Measurements from ENCODE around the gene CRB2. TPM values are rescaled to one million over a fixed set of nuclear protein-coding genes. Genes with fewer than 3 reads are reported as not detected.
A peak's percentile ranks its signal among the peaks of the same experiment; 100 is the strongest.

Gene CRB2
- total RNA-seq, 2 donors from 2014 or later: 0.14 TPM; not detected in 1

DNA sequence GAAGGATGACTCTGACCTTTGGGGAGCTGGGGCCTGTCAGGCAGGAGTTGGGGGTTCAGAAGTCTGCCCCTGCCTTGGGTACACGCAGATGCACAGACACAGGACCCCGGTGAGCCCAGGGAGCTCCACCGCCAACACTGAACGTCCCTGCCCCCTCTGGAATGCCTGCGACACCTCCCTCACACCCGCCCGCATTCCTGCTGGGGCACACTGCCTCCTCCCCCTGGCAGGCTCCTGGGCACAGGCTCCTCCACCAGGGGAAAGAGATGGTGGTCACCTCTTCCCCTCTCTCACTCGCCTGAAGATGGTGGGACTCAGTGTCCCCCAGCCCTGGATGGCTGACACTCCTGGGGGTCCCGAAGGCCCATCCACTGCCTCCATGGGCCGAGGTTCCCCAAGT lies 12.0 kb downstream of the CRB2 start:
- ATAC-seq: no peak
- DNase-seq (ENCODE audit: low spot score in 2 of 2): no peak
- Mint-ChIP-seq H3K36me3 (no peaks in the 10 kb centered on the region), H3K9me3 (no peaks in the 10 kb centered on the region), H3K27ac (no peak overlapping the region)

DNA sequence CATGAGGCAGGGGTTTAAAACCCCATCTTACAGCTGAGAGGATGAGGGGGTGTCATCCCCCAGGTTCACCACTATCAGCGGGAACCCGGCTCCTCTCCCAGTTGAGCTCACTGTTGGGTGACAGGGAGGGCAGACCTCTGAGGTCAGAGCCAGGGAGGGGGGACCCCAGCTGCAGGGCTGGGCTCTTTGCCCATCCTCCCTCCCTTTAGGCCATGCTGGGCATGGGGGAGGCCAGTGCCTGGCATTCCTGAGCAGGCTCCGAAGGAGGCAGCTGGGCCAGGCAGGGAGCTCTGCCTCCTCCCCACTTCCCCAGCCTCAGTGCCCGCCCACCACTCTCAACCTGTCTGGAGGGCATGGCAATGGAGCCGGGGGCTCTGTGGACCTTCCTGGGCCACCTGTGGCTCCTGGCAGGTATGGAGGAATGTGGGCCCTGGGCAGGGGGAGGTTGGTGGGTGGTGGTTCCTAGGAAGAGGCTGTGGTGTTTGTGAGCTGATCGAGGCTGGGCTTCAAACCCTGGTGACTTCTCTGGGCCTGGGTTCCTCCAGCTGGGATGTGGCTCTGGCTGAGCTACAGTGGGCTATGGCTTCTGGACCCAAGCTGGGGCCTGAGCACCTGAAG lies 12.6 kb downstream of the CRB2 start:
- DNase-seq (ENCODE audit: low spot score in 2 of 2): no peak
- Mint-ChIP-seq H3K27ac (no peak overlapping the region), H3K36me3 (no peaks in the 10 kb centered on the region), H3K9me3 (no peaks in the 10 kb centered on the region)
- ATAC-seq: no peak

DNA sequence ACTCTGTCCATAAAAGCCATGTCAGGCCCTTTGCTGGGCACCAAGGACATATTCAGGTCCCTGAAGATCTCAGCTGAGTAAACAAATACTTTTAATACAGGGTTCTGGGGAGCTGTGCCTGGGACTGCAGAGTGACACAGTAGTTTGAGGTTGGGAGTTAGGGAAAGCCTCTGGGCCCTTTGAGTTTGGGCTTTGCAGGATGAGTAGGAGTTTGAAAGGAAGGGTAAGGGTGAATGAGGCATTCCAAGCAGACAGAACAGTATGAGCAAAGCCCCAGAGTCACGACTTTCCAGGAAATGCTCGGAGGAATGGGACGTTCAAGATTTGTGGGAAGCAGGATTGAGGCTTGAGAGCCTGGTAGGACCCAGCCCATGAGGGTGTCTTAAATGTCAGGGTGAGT lies 13.3 kb downstream of the CRB2 start:
- DNase-seq (ENCODE audit: low spot score in 2 of 2) (no peak), ATAC-seq (no peak)
- no peaks in the 10 kb centered on the region for H3K9me3 Mint-ChIP-seq
- H3K27ac Mint-ChIP-seq: no peak overlapping the region
- H3K36me3 Mint-ChIP-seq: no peaks in the 10 kb centered on the region

DNA sequence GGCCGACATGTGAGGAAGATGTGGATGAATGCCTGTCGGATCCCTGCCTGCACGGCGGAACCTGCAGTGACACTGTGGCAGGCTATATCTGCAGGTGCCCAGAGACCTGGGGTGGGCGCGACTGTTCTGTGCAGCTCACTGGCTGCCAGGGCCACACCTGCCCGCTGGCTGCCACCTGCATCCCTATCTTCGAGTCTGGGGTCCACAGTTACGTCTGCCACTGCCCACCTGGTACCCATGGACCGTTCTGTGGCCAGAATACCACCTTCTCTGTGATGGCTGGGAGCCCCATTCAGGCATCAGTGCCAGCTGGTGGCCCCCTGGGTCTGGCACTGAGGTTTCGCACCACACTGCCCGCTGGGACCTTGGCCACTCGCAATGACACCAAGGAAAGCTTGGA lies 14.1 kb downstream of the CRB2 start:
- no peak for ATAC-seq
- Mint-ChIP-seq H3K9me3 (no peaks in the 10 kb centered on the region), H3K36me3 (no peaks in the 10 kb centered on the region), H3K27ac (no peak overlapping the region)
- no peak for DNase-seq (ENCODE audit: low spot score in 2 of 2)

DNA sequence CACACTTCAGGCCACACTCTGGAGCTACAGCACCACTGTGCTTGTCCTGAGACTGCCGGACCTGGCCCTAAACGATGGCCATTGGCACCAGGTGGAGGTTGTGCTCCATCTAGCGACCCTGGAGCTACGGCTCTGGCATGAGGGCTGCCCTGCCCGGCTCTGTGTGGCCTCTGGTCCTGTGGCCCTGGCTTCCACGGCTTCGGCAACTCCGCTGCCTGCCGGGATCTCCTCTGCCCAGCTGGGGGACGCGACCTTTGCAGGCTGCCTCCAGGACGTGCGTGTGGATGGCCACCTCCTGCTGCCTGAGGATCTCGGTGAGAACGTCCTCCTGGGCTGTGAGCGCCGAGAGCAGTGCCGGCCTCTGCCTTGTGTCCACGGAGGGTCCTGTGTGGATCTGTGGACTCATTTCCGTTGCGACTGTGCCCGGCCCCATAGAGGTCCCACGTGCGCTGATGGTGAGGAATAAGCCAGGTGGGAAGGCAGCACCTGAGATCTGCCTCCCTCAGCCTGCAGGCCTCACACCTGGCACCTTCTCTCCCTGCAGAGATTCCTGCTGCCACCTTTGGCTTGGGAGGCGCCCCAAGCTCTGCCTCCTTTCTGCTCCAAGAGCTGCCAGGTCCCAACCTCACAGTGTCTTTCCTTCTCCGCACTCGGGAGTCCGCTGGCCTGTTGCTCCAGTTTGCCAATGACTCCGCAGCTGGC lies 14.7 kb downstream of the CRB2 start:
- Mint-ChIP-seq H3K36me3 (no peaks in the 10 kb centered on the region), H3K27ac (no peak overlapping the region), H3K9me3 (no peaks in the 10 kb centered on the region)
- ATAC-seq (no peak), DNase-seq (ENCODE audit: low spot score in 2 of 2) (no peak)

DNA sequence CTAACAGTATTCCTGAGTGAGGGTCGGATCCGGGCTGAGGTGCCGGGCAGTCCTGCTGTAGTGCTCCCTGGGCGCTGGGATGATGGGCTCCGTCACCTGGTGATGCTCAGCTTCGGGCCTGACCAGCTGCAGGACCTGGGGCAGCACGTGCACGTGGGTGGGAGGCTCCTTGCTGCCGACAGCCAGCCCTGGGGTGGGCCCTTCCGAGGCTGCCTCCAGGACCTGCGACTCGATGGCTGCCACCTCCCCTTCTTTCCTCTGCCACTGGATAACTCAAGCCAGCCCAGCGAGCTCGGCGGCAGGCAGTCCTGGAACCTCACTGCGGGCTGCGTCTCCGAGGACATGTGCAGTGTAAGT lies 15.2 kb downstream of the CRB2 start:
- no peak for DNase-seq (ENCODE audit: low spot score in 2 of 2)
- H3K27ac Mint-ChIP-seq: no peak overlapping the region
- ATAC-seq: no peak
- H3K36me3 Mint-ChIP-seq: no peaks in the 10 kb centered on the region
- no peaks in the 10 kb centered on the region for H3K9me3 Mint-ChIP-seq

DNA sequence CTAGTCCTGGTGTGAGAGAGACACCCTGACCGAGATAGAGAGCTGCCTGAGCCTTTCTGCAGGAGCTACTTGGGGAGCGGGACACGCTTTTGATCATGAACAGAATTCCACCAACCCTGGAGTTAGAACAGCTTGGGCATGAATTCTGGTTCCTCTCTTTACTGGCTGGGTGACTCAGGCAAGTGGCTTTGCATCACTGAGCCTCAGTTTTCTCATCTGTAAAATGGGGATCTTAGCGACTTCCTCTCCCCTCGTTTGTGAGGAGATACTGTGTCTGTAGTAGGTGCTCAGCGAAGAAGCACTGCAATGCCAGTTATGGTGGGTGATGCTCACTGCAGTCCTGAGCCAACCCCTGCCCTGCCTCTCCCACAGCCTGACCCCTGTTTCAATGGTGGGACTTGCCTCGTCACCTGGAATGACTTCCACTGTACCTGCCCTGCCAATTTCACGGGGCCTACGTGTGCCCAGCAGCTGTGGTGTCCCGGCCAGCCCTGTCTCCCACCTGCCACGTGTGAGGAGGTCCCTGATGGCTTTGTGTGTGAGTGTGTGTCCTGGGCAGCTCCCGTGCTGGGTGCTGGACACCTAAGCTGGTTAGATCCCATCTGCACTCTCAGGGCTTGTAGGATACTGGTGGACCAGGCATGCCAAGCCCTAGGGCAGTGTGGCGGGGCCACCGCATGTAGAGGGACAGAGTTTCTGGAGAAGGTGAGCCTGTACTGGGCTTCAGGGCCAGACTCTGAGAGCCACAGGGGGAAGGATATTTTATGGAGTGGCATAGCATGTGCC lies 16.0 kb downstream of the CRB2 start:
- Mint-ChIP-seq H3K9me3 (no peaks in the 10 kb centered on the region), H3K36me3 (no peaks in the 10 kb centered on the region), H3K27ac (no peak overlapping the region)
- DNase-seq (ENCODE audit: low spot score in 2 of 2): no peak
- no peak for ATAC-seq

DNA sequence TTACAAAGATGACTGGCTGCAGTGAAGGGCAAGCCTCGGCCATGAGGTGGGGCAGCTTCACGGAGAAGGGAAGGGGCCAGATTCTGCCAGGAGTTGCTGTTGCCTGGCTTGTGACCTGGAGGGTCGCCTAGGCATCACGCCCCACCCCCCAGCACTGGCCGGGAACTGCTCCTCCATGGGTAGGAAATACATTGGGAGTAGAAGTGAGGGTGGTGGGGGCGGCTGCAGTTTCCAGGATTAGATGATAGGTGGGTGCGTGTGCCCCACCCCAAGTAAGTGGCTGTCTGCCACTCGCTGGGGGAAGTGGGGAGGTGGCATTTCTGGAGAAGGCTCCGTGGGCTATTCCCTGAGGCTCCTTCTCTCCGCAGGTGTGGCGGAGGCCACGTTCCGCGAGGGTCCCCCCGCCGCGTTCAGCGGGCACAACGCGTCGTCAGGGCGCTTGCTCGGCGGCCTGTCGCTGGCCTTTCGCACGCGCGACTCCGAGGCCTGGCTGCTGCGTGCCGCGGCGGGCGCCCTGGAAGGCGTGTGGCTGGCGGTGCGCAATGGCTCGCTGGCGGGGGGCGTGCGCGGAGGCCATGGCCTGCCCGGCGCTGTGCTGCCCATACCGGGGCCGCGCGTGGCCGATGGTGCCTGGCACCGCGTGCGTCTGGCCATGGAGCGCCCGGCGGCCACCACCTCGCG lies 16.9 kb downstream of the CRB2 start:
- Mint-ChIP-seq H3K27ac (no peak overlapping the region), H3K36me3 (no peaks in the 10 kb centered on the region), H3K9me3 (no peaks in the 10 kb centered on the region)
- ATAC-seq (peak in 1 of 2 donors; percentile 5), DNase-seq (ENCODE audit: low spot score in 2 of 2) (no peak)

DNA sequence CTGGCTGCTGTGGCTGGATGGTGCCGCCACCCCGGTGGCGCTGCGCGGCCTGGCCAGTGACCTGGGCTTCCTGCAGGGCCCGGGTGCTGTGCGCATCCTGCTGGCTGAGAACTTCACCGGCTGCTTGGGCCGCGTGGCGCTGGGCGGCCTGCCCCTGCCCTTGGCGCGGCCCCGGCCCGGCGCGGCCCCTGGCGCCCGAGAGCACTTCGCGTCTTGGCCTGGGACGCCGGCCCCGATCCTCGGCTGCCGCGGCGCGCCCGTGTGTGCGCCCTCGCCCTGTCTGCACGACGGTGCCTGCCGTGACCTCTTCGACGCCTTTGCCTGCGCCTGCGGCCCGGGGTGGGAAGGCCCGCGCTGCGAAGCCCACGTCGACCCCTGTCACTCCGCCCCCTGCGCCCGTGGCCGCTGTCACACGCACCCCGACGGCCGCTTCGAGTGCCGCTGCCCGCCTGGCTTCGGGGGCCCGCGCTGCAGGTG lies 17.5 kb downstream of the CRB2 start:
- H3K36me3 Mint-ChIP-seq: no peaks in the 10 kb centered on the region
- no peak overlapping the region for H3K27ac Mint-ChIP-seq
- no peaks in the 10 kb centered on the region for H3K9me3 Mint-ChIP-seq
- ATAC-seq (peak in 1 of 2 donors; percentile 15), DNase-seq (ENCODE audit: low spot score in 2 of 2) (no peak)

DNA sequence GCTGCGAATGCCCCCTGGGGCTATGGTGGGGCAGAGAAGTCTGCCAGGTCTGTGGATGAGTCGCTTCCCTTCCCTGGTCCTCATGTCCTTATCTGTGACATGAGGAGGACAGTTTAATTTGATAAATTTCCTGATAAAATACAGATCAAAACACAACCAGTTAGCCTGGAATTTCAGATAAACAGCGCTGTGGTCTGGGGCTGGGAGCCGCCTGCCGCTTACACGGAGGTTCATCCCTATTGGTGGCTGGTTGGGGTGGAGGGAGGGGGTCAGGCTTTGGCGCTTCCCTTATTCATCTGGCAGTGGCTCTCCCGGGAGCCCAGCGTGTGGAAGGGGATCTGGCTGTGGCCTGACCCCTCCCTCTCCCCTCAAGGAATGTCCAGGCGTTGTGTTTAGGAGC lies 17.9 kb downstream of the CRB2 start:
- Mint-ChIP-seq H3K9me3 (no peaks in the 10 kb centered on the region), H3K36me3 (no peaks in the 10 kb centered on the region), H3K27ac (no peak overlapping the region)
- ATAC-seq (no peak), DNase-seq (ENCODE audit: low spot score in 2 of 2) (no peak)

DNA sequence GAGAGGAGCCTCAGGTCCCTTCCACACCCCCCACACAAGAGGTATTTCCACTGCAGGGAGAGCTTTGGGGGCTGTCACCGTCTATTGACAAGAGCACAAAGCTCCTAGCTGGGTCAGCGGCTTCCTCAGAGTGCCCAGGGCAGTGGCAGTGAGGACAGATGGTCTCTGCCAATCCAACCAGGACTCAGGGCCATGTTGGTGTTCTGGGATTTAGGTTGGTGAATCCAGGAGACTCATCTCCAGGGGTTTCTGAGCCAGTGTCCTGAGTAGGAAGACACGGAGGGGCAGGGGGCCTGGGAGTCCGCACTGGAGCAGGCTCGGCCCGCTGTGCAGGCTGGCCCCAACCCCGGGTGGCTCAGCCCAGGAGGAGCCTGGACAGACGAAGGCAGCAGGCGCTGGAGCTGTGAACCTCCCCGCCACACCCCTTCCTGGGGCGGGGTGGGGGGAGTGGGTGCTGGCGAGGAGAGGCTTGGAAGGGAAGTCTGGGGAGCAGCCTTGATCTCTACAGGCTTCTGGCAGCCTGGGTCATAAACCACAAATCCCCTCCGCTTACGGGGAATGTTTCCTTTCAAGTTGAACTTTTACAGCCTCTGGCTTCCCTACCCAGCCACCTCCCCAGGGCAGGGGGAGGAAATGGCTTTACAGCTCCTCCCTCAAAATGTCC lies 19.6 kb downstream of the CRB2 start:
- no peaks in the 10 kb centered on the region for H3K9me3 Mint-ChIP-seq
- ATAC-seq (no peak), DNase-seq (ENCODE audit: low spot score in 2 of 2) (no peak)
- H3K36me3 Mint-ChIP-seq: no peaks in the 10 kb centered on the region
- H3K27ac Mint-ChIP-seq: no peak overlapping the region

DNA sequence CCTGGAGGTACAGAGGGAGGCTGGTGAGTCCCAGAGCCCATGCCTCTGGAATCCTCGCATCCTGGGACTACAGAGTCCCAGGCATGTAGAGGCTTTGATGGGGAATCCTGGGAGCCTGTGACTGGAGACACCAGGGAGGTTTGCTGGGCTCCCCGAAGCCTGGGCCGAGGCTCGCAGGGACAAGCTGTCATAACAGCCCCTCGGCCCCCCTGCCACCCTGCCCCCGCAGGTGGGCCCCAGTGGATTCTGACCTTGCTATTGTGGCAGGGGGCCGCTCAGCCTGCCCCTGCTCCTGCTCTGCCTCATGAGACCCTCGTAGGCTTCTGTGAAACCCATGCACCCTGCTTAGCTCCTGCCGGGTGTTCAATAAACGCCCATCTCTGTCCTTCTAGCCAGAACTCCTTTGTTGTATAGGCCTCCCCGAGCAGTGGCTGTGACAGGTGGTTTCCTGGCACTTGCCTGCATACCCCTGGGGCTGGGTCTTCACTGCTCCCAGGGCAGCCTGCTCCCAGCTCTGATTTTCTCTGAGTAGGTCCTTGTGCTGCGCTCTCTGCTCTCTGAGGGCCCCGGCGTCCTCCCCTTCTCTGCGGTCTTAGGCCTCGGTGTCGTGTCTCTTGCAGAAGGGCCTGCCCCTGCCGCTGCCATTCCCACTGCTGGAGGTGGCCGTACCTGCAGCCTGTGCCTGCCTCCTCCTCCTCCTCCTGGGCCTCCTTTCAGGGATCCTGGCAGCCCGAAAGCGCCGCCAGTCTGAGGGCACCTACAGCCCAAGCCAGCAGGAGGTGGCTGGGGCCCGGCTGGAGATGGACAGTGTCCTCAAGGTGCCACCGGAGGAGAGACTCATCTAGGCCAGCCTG lies 20.4 kb downstream of the CRB2 start:
- H3K27ac Mint-ChIP-seq: peak overlapping the region in 1 of 2 donors; percentile 14
- H3K9me3 Mint-ChIP-seq: no peaks in the 10 kb centered on the region
- no peaks in the 10 kb centered on the region for H3K36me3 Mint-ChIP-seq
- DNase-seq (ENCODE audit: low spot score in 2 of 2) (no peak), ATAC-seq (no peak)

DNA sequence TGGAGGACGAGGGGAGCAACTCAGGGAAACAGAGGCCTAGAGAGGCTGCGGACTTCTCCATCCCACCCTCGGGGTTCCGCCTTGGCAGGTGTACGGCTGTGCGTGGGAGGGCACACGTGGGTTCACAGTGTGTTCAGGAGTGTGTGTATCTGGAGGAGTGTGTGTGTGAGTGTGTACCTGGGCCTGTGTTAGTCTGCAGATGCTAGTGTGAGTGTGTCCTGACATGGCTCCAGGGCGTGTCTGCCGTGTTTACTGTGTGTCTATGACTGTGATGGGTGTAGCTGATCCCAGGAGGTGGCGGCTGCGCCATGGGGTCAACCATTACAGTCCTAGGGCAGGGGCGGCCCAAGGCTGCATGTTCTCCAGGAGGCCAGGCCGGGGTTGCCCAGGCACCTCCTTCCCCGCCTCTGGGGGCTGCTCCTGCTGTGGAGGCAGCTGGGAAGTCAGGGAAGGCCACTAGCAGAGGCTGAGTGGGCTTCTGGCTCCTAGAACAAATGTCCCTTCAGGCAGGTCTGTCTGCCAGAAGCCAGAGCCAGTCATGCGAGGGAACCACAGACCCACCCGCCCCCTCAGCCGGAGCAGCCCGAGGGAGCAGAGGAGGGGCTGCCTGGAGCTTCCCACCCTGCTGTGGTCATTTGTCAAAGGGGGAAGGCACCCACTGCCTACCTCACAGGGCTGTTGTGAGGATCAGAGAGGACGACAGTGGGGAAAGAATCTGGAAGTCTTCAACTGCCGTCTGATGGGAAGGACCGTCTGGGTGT lies 21.4 kb downstream of the CRB2 start:
- no peak for ATAC-seq
- Mint-ChIP-seq H3K9me3 (no peaks in the 10 kb centered on the region), H3K36me3 (no peaks in the 10 kb centered on the region), H3K27ac (peak overlapping the region in 1 of 2 donors; percentile 14)
- DNase-seq (ENCODE audit: low spot score in 2 of 2): no peak

DNA sequence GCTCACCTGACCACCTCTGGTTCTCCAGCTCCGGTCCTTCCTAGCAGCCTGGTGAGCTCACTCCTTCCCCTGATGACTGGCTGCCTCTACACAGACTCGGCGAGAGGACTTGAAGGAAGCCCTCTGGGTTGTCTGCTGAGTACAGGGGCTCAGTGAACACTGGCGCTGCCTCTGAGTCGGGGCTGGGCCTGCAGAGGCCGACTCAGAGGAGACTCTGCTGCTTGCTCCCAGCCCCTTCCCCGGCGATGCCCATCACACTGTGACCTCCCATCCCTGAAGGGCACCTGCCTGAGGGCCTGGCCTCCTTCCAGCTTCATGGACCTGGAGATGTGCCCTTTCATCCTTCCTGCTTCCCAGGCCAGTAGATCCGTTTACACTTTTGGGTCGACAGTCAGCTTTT lies 22.0 kb downstream of the CRB2 start:
- Mint-ChIP-seq H3K36me3 (no peaks in the 10 kb centered on the region), H3K27ac (no peak overlapping the region), H3K9me3 (no peaks in the 10 kb centered on the region)
- ATAC-seq (no peak), DNase-seq (ENCODE audit: low spot score in 2 of 2) (no peak)

DNA sequence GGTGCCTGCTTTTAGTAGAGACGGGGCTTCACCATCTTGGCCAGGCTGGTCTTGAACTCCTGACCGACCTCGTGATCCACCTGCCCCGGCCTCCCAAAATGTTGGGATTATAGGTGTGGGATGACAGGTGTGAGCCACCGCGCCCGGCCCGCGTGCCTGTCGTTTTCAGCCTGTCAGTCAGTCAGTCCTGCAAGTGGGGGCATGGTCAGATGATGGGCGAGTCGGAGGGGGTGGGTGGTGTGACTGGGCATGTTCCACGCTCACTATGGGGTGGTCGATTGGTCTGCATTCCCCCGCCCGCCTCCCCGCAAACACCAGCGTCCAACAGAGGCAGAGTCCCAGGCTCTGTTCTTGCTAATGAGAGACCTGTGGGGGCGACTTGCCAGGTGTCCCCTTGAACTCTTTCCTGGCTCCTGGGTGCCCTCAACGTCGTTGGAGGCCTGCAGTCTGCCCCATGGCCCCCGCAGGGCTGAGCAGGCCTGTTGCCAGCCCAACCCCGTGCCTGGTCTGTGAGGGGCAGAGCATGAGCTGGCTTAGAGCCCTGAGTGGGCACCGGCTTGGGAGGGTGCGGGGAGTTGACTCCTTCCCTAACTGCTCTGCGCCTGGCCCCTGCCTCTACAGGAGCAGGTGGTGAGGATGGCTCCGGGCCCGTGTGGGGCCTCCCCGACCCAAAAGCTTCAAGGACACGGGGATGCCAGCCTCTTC lies 23.1 kb downstream of the CRB2 start:
- H3K9me3 Mint-ChIP-seq: no peaks in the 10 kb centered on the region
- H3K27ac Mint-ChIP-seq: no peak overlapping the region
- no peaks in the 10 kb centered on the region for H3K36me3 Mint-ChIP-seq
- no peak for ATAC-seq
- DNase-seq (ENCODE audit: low spot score in 2 of 2): no peak
